B cell (primary cell): Measurements from ENCODE around the gene CHCHD6.

Experiments
- CTCF ChIP-seq: fragments of 200-600 bp; IDR thresholded peaks from one replicate; pipeline ENCODE4 v1.8.0; 2022; ENCODE audit warnings: antibody characterized with exemption, mild to moderate bottlenecking
- EZH2 ChIP-seq: IDR thresholded peaks from 2 replicates; pipeline ENCODE4 v1.6.1; 2012; ENCODE audit warnings: borderline replicate concordance, low read depth, mild to moderate bottlenecking, moderate library complexity, low read length; ENCODE audit not compliant: insufficient read depth, poor library complexity, severe bottlenecking

GRCh38 chr3:126998320-126998719, 294.3 kb downstream of the CHCHD6 start:
- TF ChIP-seq CTCF (no peak), EZH2 (no peak)
